HT1080 (cell line): ENCODE measurements around the gene MAGEA4. TPM values are rescaled to one million over a fixed set of nuclear protein-coding genes. Genes with fewer than 3 reads are reported as not detected.
"Not testable (repeated sequence)": the region's sequence is repeated elsewhere in the genome, so short reads cannot be mapped to it uniquely, and the experiment has no call there.

Experiments
- DNase-seq: peaks from one replicate; pipeline ENCODE4 v3.0.0-alpha.2; 2015; ENCODE audit warnings: low read depth
- polyA plus RNA-seq, 2 experiments: library from polyadenylated mRNA; depleted of rRNA; stranded (reverse); fragments of >200 nt; gene quantifications; 2 replicates each; pipeline ENCODE4 v1.2.3, GENCODE V29; 2015
- total RNA-seq: library from RNA; depleted of rRNA; stranded (reverse); fragments of >200 nt; shearing (Covaris generic); gene quantifications from 2 replicates; pipeline ENCODE4 v1.2.3, GENCODE V29; 2014; rRNA removed

The MAGEA4 gene, protein sequence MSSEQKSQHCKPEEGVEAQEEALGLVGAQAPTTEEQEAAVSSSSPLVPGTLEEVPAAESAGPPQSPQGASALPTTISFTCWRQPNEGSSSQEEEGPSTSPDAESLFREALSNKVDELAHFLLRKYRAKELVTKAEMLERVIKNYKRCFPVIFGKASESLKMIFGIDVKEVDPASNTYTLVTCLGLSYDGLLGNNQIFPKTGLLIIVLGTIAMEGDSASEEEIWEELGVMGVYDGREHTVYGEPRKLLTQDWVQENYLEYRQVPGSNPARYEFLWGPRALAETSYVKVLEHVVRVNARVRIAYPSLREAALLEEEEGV
- total RNA-seq = not detected in 2 replicates
- polyA plus RNA-seq (2015; cell fraction: cytosol; rRNA removed) = 0.12 TPM in 1 of 2 replicates, not detected in the other
- polyA plus RNA-seq (2015; cell fraction: nucleus; rRNA removed) = not detected in 2 replicates

- no peak for DNase-seq
Measured at GRCh38 chrX:151912780-151913179, at the start of gene MAGEA4. MAGEA4 (plus strand) TSS chrX:151912889; CDS start chrX:151923665, 10,776 bp downstream.

DNA sequence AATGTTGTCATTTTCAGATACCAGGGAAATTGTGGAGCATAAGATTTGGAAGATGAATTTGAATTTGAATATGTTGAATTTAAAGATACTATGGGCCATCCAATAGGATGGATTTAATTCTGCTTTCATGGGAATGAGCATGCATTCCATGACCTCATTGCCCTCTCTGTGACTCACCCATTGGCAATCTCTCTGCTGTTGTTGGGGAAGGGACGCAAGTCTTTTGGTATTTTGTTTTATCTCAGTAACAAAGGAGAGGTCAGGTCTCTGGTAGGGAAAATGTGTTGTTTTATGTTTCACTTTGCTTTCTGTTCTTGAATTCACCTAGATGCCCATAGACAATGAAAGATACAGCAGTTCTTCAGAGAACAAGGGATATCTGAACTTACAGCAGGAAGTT is 42.1 kb upstream of the MAGEA4 start:
- DNase-seq = peak; percentile 78

GRCh38 chrX:151871244-151871643 is 41.4 kb upstream of the MAGEA4 start:
- DNase-seq = peak; percentile 87

DNA sequence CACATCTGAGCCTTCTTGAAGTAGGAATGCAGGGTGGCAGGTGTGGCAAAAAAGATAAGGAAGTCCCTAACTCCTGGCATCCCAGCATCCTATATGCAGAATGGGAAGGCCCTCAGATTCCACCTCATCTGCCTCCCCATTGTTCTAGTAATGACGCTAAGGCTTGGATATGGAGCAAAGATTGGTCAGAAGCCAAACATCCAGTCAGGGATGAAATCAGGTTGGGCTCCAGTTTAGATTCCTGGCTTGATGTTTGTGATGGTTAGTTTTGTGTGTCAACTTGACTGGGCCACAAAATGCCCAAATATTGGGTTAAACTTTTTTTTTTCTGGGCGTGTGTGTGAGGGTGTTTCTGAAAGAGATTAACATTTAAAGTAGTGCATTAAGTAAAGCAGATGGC is 39.6 kb upstream of the MAGEA4 start:
- no peak for DNase-seq

DNA sequence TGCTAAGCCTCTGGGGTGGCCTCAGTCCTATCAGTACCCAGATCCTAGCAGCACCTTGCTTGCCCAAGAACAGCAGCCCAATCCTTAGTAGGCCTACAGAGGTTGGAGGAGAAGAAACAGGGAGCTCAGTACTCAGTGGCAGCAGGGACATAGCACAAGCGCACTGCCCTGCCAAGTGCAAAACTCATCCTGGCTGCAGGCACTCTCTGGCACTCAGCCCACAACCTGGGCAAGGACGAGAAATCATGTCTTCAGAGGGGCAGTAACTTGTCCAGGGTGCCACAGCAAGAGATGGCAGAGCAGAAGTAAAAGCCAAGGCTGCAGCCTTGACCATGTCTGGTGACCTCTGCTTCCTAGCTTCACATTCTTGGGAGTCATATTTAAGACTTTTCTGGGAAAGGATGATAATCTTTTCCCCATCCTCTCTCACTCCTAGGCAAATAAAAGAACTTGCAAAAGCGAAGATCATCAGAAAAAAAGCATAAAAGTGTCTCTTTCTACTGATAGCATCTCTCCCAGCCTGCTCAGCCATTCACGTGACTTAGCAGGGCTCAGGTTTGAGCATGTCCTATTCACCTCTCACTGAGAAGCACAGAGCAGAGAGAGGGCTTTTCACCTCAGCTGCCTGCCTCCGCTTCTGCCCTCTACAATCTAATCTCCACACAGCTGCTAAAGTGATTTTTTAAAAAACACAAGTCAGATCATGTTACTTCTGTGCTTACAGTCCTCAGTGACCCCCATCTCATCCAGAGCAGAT is 37.2 kb upstream of the MAGEA4 start:
- no peak for DNase-seq

DNA sequence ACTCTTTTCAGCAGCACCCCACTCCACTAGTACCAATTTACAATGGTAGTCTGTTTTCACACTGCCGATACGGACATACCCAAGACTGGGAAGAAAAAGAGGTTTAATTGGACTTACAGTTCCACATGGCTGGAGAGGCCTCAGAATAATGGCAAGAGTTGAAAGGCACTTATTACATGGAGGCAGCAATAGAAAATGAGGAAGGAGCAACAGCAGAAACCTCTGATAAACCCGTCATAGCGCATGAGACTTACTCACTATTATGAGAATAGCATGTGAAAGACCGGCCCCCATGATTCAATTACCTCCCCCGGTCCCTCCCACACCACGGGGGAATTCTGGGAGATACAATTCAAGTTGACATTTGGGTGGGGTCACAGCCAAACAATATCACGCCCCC is 34.1 kb upstream of the MAGEA4 start:
- no peak for DNase-seq

DNA sequence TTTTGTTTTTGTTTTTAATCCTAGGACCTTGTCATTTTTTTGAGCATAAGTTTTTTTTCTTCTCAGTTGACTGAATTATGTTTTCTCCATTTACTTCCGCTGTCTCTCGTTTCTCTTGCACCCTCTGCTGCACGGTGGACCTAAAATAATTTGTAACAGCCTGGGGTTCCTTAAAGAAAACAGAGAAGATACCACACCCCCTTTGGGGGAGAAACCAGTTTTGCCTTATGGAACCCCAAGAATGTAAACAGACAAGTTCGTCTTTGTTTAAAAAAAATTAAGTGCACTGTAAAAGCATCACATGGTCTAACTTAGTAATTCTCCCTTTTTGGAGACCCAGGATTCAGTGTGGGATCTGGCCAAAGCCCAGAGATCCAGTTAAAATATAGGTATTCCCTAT is 32.8 kb upstream of the MAGEA4 start:
- DNase-seq = no peak

DNA sequence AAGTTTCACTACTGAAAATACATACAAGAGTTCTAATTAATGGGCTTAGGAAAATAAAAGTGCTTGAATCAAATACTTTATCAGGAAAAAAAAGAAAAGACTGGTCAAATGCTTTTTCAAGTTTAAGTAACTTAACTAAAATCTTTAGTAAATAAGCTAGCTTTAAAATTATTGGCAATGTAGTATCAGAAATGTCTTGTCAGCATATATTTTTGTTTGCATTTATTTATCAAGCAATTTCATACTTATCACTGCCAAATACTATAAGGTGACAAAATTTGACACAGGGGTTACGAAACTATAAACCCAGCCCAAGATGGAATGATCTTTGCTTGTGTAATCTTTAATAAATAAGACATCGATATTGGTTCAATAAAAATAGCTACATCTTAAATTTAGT is 31.8 kb upstream of the MAGEA4 start:
- DNase-seq = no peak

DNA sequence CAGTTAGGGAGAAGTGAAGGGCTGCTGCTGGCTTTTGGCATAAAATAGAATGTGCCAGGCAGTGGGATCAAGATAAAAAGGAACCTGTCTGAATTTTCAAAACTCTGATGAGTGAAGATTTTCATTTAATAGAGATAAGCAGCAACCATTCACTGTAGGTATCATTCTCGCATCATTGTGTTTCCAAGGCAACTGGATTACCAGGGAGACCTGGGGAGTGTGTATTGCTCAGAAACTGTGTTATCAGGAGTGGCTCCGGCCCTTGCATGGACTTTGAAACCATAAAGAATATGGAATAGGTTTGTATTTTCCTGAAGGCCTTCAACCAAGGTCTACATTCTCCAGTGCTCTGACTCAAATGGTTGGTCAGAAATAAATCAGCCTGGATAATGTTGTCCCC is 23.3 kb upstream of the MAGEA4 start:
- DNase-seq = no peak

DNA sequence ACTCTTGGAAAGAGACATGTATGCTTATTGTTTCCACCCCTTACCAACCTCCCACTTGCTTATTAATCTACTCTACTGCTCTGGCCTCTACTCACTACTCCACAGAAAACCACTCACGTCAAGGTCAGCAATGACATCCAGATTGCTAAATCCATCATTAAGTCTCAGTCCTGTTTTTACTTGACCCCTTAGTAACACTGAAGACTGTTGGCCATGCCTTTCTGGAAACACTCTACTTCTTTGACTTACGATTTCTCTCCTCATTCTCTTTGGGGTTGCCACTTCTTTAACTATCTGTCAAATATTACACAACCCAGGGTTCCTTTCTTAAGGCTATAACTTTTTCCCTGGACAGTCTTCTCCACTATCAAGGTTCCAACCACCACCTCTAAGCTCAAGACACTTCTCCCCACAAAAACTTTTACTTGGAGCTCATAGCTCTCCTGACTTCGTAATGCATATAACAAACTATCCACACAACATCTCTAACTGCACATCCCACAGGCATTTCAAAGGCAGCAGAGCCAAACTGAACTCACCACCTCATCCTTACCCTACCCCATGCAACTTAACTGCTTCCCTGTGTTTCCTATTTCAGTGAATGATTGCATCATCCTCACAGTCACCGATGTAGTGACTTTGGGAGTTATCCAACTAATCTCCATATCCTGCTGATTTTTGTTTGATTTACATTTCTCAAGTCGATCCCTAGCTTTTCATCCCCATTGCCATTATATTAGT is 15.8 kb upstream of the MAGEA4 start:
- DNase-seq = peak; percentile 50

GRCh38 chrX:151899622-151900021 is 13.1 kb upstream of the MAGEA4 start:
- DNase-seq = peak; percentile 5

DNA sequence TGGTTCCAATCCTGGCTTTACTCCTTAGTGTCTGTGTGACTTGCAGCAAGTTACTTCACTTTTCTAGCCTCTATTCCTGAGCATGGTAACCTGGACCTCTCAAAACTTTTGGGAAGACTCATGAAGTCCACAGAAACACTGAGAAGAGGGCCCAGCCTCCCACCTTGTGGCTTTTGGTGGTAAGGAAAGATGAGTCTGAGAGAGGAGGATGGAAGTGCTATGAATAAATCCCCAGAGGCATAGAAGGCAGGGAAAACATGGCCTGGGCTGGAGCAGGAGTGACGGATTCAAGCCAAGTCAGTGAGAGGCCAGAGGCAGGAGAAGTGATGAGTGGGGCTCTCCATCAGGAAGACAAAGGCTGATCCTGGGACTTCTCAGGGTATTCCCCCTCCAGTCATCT is 10.9 kb upstream of the MAGEA4 start:
- DNase-seq = no peak

- peak; percentile 93 for DNase-seq
Measured at GRCh38 chrX:151902813-151903591, 9.7 kb upstream of the MAGEA4 start.

- no peak for DNase-seq
Measured at GRCh38 chrX:151904989-151905388, 7.7 kb upstream of the MAGEA4 start.

DNA sequence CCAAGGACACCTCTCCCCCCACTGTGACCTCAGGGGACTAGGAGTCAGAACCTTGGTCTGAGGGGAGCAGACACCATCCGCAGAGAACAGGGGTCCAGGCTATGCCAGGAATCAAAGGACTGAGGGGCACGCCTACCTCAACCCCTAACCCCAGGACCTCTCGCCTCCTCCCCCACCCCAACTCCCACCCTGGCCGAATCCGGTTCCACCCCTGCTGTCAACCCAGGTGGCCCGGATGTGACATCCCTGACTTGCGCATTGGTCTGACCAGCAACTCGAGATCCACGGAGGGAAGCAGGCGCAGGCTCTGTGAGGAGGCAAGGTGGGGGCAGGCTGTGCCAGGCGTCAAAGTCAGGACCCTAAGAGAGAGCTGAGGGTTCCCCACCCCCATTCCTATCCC is 468 bp upstream of the MAGEA4 start:
- no peak for DNase-seq

DNA sequence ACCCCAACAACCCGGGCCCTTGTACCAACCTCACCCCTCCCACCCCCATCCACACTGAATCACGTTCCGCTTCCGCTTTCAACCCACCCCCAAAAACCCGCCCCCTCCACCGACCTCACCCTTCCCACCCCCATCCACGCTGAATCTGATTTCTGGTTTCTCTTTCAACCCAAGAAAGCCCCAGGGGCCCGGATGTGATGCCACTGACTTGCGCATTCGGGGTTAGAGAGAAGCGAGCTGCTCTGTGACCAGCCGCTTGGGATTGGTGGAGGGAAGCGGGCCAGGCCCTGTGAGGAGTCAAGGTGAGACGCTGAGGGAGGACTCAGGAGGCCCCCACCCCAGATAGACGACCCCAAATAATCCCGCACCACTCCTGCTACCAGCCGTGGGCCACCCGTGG is 6.0 kb downstream of the MAGEA4 start:
- DNase-seq = not testable (repeated sequence)

DNA sequence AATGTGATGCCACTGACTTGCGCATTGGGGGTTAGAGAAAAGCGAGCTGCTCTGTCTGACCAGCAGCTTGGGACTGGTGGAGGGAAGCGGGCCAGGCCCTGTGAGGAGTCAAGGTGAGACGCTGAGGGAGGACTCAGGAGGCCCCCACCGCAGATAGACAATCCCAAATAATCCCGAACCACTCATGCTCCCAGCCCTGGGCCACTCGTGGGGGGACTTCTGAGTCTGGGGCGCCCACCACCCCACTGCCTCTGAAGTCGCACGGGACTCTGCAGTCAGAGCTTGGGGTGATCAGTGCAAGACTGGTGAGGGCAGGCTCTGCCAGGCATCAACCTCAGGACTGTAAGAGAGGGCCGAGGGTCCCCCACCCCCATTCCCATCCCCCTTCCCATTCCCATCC is 6.9 kb downstream of the MAGEA4 start:
- DNase-seq = no peak

DNA sequence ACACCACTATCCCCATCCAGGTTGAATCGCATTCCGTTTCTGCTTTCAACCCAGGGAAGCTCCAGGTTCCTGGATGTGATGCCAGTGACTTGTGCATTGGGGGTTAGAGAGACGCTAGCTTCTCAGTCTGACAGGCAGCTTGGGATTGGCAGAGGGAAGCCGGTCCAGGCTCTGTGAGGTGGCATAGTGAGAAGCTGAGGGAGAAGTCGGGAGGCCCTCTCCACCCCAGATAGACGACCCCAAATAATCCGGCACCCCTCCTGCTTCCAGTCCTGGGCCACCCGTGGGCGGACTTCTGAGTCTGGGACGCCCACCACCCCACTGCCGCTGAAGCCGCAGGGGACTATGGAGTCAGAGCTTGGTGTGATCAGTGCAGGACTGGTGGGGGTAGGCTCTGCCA is 7.4 kb downstream of the MAGEA4 start:
- no peak for DNase-seq

DNA sequence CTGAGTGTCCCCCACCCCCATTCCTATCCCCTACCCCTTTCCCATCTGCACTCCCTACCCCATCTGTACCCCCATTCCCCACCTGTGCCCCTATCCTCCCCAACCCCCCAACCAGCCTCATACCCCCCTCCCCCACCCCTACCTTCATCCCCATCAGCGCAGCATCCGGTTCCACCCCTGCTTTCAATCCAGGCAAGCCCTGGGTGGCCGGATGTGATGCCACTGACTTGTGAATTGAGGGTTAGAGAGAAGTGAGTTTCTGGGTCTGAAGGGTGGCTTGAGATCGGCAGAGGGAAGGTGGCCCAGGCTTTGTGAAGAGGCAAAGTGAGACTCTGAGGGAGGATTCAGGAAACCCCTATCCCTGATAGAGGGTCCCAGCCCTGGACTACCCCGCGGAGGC is 7.8 kb downstream of the MAGEA4 start:
- DNase-seq = no peak

DNA sequence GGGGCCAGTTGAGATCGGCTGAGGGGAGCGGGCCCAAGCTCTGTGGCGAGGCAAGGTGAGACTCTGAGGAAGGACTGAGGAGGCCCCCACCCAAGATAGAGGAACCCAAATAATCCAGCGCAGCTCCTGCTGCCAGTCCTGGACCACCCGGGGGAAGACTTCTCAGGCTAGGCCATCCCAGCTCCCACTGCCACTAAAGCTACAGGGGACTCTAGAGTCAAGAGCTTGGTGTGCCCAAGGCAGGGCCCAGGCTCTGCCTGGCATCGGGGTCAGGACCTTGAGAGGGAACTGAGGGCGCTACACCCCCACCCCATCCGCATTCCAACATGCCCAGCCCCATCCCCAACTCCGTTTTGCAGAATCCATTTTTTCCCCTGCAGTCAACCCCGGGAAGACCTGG is 8.6 kb downstream of the MAGEA4 start:
- no peak for DNase-seq

DNA sequence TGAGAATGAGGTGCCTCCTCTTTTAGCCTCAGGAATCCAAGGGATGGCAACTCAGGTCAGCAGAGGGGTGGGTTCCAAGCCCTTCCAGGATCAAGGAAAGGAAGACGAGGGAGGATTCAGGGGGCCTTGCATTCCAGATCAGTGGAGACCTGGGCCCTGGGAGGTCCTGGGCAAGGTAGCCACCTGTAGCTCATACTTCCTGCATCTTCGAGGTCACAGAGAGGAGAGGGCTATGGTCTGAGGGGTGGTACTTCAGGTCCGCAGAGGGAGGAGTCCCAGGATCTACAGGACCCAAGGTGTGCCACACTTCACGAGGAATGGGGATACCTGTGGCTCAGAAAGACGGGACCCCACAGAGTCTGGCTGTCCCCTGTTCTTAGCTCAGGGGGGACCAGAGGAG is 9.2 kb downstream of the MAGEA4 start:
- no peak for DNase-seq
